Putamen (tissue), 1 donor: ENCODE results near the gene FAM25C.
"Not testable (repeated sequence)": the region's sequence is repeated elsewhere in the genome, so short reads cannot be mapped to it uniquely, and the experiment has no call there.

Experiments
- DNase-seq: peaks from one replicate; pipeline ENCODE4 v3.0.0-alpha.2; 2016; ENCODE audit warnings: low spot score

The FAM25C gene

GRCh38 chr10:47957158-47957557, 42.4 kb downstream of the FAM25C start:
- not testable (repeated sequence) for DNase-seq

GRCh38 chr10:47947424-47947823, 52.2 kb downstream of the FAM25C start:
- DNase-seq = not testable (repeated sequence)
